H9 (cell line): ENCODE results near the gene SPATA17. TPM values are rescaled to one million over a fixed set of nuclear protein-coding genes. Genes with fewer than 3 reads are reported as not detected.

ENCODE experiments used
- DNase-seq: peaks from one replicate; pipeline ENCODE4 v3.0.0-alpha.2; 2017
- H2AFZ ChIP-seq: one replicate; pipeline ENCODE4 v1.6.1; 2013; ENCODE audit warnings: mild to moderate bottlenecking, low read length, control low read depth, moderate library complexity
- H2AK5ac ChIP-seq: 2 replicates; pipeline ENCODE4 v1.6.1; 2013; ENCODE audit warnings: low read length, control low read depth, mixed read lengths; ENCODE audit not compliant: insufficient read length
- H2BK120ac ChIP-seq: one replicate; pipeline ENCODE4 v1.6.1; 2013; ENCODE audit warnings: low read depth, mild to moderate bottlenecking, low read length, control low read depth, inconsistent platforms; ENCODE audit not compliant: poor library complexity, severe bottlenecking
- H2BK12ac ChIP-seq: 2 replicates; pipeline ENCODE4 v1.6.1; 2013; ENCODE audit warnings: low read length, control low read depth, mixed read lengths, low read depth; ENCODE audit not compliant: insufficient read length
- H2BK15ac ChIP-seq: 2 replicates; pipeline ENCODE4 v1.6.1; 2013; ENCODE audit warnings: low read depth, low read length, control low read depth
- H2BK20ac ChIP-seq: one replicate; pipeline ENCODE4 v1.6.1; 2013; ENCODE audit warnings: low read depth, mild to moderate bottlenecking, low read length, control low read depth, inconsistent platforms; ENCODE audit not compliant: poor library complexity, severe bottlenecking
- H2BK5ac ChIP-seq: 2 replicates; pipeline ENCODE4 v1.6.1; 2013; ENCODE audit warnings: low read length, control low read depth, mixed read lengths; ENCODE audit not compliant: insufficient read length
- H3K14ac ChIP-seq: 2 replicates; pipeline ENCODE4 v1.6.1; 2013; ENCODE audit warnings: low read length, control low read depth; ENCODE audit not compliant: insufficient read depth
- H3K18ac ChIP-seq: 2 replicates; pipeline ENCODE4 v1.6.1; 2013; ENCODE audit warnings: low read depth, mild to moderate bottlenecking, mixed read lengths, low read length, control low read depth; ENCODE audit not compliant: insufficient read length
- H3K23ac ChIP-seq: 2 replicates; pipeline ENCODE4 v1.6.1; 2013; ENCODE audit warnings: low read length, control low read depth, mixed read lengths, low read depth; ENCODE audit not compliant: insufficient read length
- H3K23me2 ChIP-seq: 2 replicates; pipeline ENCODE4 v1.6.1; 2013; ENCODE audit warnings: low read depth, mild to moderate bottlenecking, mixed read lengths, low read length, control low read depth; ENCODE audit not compliant: insufficient read length, poor library complexity, severe bottlenecking
- H3K27ac ChIP-seq: 2 replicates; pipeline ENCODE4 v1.5.1; 2013; ENCODE audit warnings: low read length, control low read depth, mixed read lengths, low read depth; ENCODE audit not compliant: insufficient read length
- H3K27me3 ChIP-seq: 2 replicates; pipeline ENCODE4 v1.6.1; 2013; ENCODE audit warnings: low read length, control low read depth, inconsistent platforms; ENCODE audit not compliant: insufficient read depth
- H3K4ac ChIP-seq: 2 replicates; pipeline ENCODE4 v1.6.1; 2013; ENCODE audit warnings: low read depth, mild to moderate bottlenecking, control low read depth, inconsistent platforms, low read length, moderate library complexity
- H3K4me1 ChIP-seq: 2 replicates; pipeline ENCODE4 v1.6.1; 2013; ENCODE audit warnings: low read length, control low read depth, inconsistent platforms; ENCODE audit not compliant: insufficient read depth
- H3K4me2 ChIP-seq: 2 replicates; pipeline ENCODE4 v1.6.1; 2013; ENCODE audit warnings: low read length, control low read depth, mixed read lengths; ENCODE audit not compliant: insufficient read length, insufficient read depth
- H3K56ac ChIP-seq: 2 replicates; pipeline ENCODE4 v1.6.1; 2013; ENCODE audit warnings: low read depth, mild to moderate bottlenecking, mixed read lengths, low read length, control low read depth; ENCODE audit not compliant: insufficient read length
- H3K79me1 ChIP-seq: 2 replicates; pipeline ENCODE4 v1.6.1; 2013; ENCODE audit warnings: low read depth, mild to moderate bottlenecking, moderate library complexity, low read length, control low read depth, inconsistent platforms; ENCODE audit not compliant: insufficient read depth, poor library complexity, severe bottlenecking
- H3K79me2 ChIP-seq: 2 replicates; pipeline ENCODE4 v1.6.1; 2013; ENCODE audit warnings: low read length, control low read depth, inconsistent platforms; ENCODE audit not compliant: insufficient read depth
- H3K9ac ChIP-seq: 2 replicates; pipeline ENCODE4 v1.6.1; 2013; ENCODE audit warnings: low read length, control low read depth, mixed read lengths; ENCODE audit not compliant: insufficient read length; ENCODE audit errors: extremely low read depth
- H3K9me3 ChIP-seq: one replicate; pipeline ENCODE4 v1.6.1; 2013; ENCODE audit warnings: low read depth, low read length, inconsistent platforms; ENCODE audit not compliant: control insufficient read depth
- H3T11ph ChIP-seq: one replicate; pipeline ENCODE4 v1.6.1; 2013; ENCODE audit warnings: mild to moderate bottlenecking, low read length, control low read depth, inconsistent platforms
- H4K20me1 ChIP-seq: one replicate; pipeline ENCODE4 v1.6.1; 2013; ENCODE audit not compliant: control insufficient read depth, insufficient read length, insufficient read depth
- H4K5ac ChIP-seq: 2 replicates; pipeline ENCODE4 v1.6.1; 2013; ENCODE audit warnings: low read depth, mild to moderate bottlenecking, mixed read lengths, low read length, control low read depth; ENCODE audit not compliant: insufficient read length
- H4K8ac ChIP-seq: replicated peaks from 2 replicates; pipeline ENCODE4 v1.6.1; 2013; ENCODE audit warnings: low read length, control low read depth, mixed read lengths, low read depth; ENCODE audit not compliant: insufficient read length
- H4K91ac ChIP-seq: 2 replicates; pipeline ENCODE4 v1.6.1; 2013; ENCODE audit warnings: low read depth, mild to moderate bottlenecking, moderate library complexity, mixed read lengths, low read length, control low read depth; ENCODE audit not compliant: insufficient read length
- H3K27ac Mint-ChIP-seq, 3 experiments: 2 replicates in 2 of 3; 3 replicates in 1 of 3; pipeline ENCODE4 v1.8.0; 2020 to 2021; ENCODE audit warnings: mixed read lengths in 3 of 3, mild to moderate bottlenecking in 1 of 3, moderate library complexity in 1 of 3
- H3K27me3 Mint-ChIP-seq: 2 replicates; pipeline ENCODE4 v1.8.0; 2021; ENCODE audit warnings: low read depth, mild to moderate bottlenecking, moderate library complexity, mixed read lengths
- H3K36me3 Mint-ChIP-seq, 3 experiments: 2 replicates in 2 of 3; 3 replicates in 1 of 3; pipeline ENCODE4 v1.8.0; 2020 to 2021; ENCODE audit warnings: low read depth in 3 of 3, mixed read lengths in 3 of 3; ENCODE audit not compliant: insufficient read depth in 1 of 3
- H3K4me1 Mint-ChIP-seq, 2 experiments: 2 replicates each; pipeline ENCODE4 v1.8.0; 2020; ENCODE audit warnings: mixed read lengths in 2 of 2
- H3K4me3 Mint-ChIP-seq, 2 experiments: 2 replicates in 1 of 2; 3 replicates in 1 of 2; pipeline ENCODE4 v1.8.0; 2020 to 2021; ENCODE audit warnings: mild to moderate bottlenecking in 2 of 2, mixed read lengths in 2 of 2, moderate library complexity in 1 of 2
- H3K9me3 Mint-ChIP-seq, 2 experiments: 2 replicates in 1 of 2; 3 replicates in 1 of 2; pipeline ENCODE4 v1.8.0; 2020; ENCODE audit warnings: mild to moderate bottlenecking in 2 of 2, mixed read lengths in 2 of 2, moderate library complexity in 1 of 2
- WGBS: extraction: QIAGEN DNeasy Blood & Tissue Kit; methylation state at CpG from one replicate; pipeline ENCODE4 v1.1.7; 2013; ENCODE audit warnings: missing lambda C conversion rate, low lambda C conversion rate, mixed read lengths; ENCODE audit not compliant: insufficient read length; ENCODE audit errors: extremely low coverage; 5-methylcytosine and 5-hydroxymethylcytosine counted together
- total RNA-seq: library from RNA; stranded (reverse); gene quantifications from 2 replicates; pipeline ENCODE4 v1.2.1, GENCODE V29; 2021
- TF ChIP-seq, protein P1 (sequence below): fragments of 200-600 bp; sonication (generic); conservative IDR thresholded peaks from 3 replicates; pipeline ENCODE4 v1.8.0; 2021; ENCODE audit warnings: antibody characterized with exemption, mild to moderate bottlenecking

SPATA17 gene
- total RNA-seq, 1 experiment from 2014 or later = 0.44 TPM

DNA sequence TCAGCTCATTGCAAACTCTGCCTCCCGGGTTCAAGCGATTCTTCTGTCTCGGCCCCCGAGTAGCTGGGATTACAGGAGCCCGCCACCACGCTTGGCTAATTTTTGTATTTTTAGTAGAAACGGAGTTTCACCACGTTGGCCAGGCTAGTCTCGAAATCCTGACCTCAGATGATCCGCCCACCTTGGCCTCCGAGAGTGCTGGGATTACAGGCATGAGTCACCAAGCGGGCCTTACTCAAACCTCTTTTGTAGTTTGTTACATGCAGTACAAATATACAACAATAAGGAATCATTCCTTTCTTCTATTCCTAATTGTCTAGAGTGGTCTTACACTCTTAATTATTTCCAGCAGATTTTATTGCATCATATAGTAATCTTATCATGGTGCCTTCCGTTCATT is 16.6 kb downstream of the SPATA17 start:
- Histone ChIP-seq H2BK15ac (no peak overlapping the region), H3K23ac (no peak overlapping the region), H3K56ac (no peak overlapping the region), H3K27ac (no peak overlapping the region), H4K20me1 (no peaks in the 10 kb centered on the region), H4K8ac (no peak overlapping the region), H3K79me1 (no peaks in the 10 kb centered on the region), H2BK20ac (no peak overlapping the region), H4K91ac (no peak overlapping the region), H3K79me2 (no peaks in the 10 kb centered on the region), H2BK120ac (no peak overlapping the region), H3K18ac (no peak overlapping the region), H3K4me1 (no peaks in the 10 kb centered on the region), H3T11ph (no peak overlapping the region), H2BK12ac (no peak overlapping the region), H3K9me3 (no peaks in the 10 kb centered on the region), H2AK5ac (no peak overlapping the region), H3K9ac (no peak overlapping the region), H3K14ac (no peak overlapping the region), H3K4me2 (no peak overlapping the region), H2AFZ (no peak overlapping the region), H3K23me2 (no peaks in the 10 kb centered on the region), H4K5ac (no peak overlapping the region), H2BK5ac (no peak overlapping the region), H3K4ac (no peak overlapping the region), H3K27me3 (no peaks in the 10 kb centered on the region)
- H3K36me3 Mint-ChIP-seq = no peaks in the 10 kb centered on the region
- no peaks in the 10 kb centered on the region for H3K27me3 Mint-ChIP-seq
- TF ChIP-seq, protein P1, sequence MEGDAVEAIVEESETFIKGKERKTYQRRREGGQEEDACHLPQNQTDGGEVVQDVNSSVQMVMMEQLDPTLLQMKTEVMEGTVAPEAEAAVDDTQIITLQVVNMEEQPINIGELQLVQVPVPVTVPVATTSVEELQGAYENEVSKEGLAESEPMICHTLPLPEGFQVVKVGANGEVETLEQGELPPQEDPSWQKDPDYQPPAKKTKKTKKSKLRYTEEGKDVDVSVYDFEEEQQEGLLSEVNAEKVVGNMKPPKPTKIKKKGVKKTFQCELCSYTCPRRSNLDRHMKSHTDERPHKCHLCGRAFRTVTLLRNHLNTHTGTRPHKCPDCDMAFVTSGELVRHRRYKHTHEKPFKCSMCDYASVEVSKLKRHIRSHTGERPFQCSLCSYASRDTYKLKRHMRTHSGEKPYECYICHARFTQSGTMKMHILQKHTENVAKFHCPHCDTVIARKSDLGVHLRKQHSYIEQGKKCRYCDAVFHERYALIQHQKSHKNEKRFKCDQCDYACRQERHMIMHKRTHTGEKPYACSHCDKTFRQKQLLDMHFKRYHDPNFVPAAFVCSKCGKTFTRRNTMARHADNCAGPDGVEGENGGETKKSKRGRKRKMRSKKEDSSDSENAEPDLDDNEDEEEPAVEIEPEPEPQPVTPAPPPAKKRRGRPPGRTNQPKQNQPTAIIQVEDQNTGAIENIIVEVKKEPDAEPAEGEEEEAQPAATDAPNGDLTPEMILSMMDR = no peak
- H3K4me1 Mint-ChIP-seq = peaks cover 3% of the 10 kb centered on the region in 2 experiments; a peak in 1 of 4 replicates
- no peak overlapping the region for H3K27ac Mint-ChIP-seq
- H3K4me3 Mint-ChIP-seq = no peak overlapping the region
- no peak for DNase-seq
- H3K9me3 Mint-ChIP-seq = no peaks in the 10 kb centered on the region
- WGBS = no CpG with 5 or more reads among the region's 13 CpGs
